ENCODE measurements around the gene CHSY3. TPM values are rescaled to one million over a fixed set of nuclear protein-coding genes. Genes with fewer than 3 reads are reported as not detected.

The CHSY3 gene
- total RNA-seq, 1 experiment from 2014 or later: 0.48 TPM

DNA sequence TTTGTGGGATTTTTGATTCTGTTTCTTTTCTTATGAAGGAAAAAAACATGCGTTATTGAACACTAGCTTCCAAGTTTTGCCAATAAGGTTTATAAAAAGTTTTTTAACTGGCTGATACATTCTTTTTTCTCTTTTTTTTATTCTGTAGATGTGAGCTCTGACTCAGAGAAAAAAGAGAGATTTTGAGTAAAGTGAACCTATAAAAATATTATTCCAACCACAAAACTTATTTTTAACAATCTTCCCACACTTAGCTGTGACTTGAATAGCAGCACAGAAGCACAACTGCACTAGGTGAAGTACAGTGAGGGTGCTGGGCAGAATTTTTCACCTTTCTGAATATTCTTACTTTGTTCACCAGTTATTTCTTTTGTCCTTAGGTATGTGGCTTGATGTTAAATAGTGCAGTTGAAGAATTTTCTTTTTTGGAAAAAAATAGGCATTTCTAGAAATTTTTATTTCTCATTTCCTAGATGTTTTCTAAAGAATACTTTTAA is 41.6 kb downstream of the CHSY3 start:
- DNase-seq (ENCODE audit: low read depth): no peak

DNA sequence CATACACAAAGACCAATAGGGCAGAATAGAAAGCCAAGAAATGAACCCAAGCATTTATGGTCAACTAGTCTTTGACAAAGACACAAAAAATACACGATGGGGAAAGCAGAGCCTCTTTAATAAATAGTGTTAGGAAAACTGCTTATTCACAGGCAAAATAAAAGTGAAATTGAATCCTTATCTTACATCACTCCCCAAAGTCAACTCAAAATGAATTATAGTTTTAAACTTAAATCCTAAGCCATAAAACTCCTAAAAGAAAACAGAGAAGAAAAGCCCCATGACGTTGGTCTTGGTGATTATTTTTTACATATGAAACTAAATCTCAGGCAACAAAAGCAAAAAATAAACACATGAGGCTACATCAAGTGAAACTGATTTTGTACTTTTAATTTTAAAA is 46.8 kb downstream of the CHSY3 start:
- no peak for DNase-seq (ENCODE audit: low read depth)

DNA sequence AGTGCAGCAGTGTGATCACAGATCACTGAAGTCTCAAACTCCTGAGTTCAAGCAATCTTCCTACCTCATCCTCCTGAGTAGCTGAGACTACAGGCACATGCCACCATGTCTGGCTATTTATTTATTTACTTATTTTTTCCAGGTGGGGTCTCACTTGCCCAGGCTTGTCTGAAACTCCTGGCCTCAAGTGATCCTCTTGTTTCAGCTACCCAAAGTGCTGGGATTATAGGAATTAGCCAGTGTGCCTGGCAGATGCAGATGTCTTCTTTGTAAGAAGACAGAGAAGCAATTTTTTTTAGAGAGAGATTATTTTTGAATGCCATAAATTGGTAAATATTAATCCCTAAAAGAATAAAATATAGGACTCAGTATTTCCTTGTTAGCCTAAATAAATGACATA is 54.3 kb downstream of the CHSY3 start:
- DNase-seq (ENCODE audit: low read depth): no peak

DNA sequence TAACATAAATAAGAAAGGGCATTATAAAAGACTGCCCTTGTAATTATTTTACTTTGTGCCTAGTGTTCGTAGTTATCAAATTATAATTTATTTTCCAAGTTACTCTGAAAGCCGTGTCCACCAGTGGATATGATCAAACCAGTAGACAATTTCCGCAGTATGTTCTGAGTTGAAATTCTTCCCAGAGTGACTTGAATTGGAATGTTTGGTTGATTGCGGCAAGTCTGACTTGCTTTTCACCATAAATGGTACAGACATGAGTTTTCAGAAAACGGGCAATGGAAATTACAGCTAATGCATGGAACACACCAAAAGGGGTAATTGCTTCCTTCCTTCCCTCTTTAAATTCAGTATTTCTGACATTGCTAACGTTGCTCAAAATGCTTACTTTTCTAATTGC is 56.6 kb downstream of the CHSY3 start:
- no peak for DNase-seq (ENCODE audit: low read depth)

DNA sequence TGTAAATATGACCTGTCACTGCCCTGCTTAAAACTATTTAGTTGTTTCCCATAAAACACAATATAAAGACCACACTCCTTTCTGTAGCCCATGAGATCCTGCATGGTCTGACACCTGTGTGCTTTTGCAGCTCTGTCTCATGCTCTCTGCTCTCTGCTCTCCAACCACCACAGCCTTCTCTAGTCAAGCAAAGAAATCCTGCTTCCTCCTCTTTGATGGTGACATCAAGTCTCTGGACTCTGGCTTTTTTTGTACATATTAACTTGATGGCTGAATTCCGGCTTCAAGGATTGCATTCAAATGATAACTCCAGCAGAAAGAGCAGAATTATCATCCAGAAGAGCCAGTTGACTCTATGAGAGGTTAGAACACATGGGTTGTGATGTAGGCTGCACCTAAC is 58.2 kb downstream of the CHSY3 start:
- DNase-seq (ENCODE audit: low read depth): no peak

DNA sequence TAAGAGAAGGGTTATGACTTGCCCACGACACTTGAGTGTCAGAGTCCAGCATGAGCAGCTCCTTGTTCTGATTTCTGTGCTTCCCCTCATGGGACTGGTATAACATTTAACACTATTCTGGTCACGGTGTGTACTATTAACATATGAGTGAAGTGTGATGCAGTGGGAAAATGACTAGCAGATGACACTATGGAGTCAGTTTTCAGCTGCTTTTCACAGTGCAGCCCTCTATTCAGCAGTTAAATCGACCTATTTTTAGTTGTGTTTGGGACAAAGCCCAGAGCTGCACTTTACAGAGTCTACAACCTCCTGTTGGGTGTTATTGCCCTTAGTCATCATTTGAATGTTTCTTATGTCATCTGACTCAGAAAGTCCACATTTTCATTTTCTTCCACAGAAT is 59.1 kb downstream of the CHSY3 start:
- DNase-seq (ENCODE audit: low read depth): peak; percentile 26

DNA sequence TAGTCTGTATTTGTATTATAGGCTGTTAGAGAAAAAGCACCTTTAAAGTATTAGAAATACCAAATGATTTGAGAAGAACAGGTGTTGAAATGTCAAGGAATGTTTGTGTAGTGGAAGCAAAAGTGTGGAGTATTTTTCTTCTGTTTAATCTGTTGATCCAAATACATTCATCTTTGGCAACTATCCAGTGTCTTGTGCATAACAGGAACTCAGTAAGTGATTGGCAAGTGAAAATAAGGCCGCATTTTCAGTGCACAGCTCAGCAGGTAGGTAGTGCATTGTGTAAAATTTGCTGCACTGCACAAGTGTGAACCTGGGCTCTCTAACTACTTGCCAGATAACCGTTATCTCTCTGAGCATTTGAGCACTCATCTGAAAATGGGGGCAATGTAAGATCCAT is 61.8 kb downstream of the CHSY3 start:
- DNase-seq (ENCODE audit: low read depth): no peak

DNA sequence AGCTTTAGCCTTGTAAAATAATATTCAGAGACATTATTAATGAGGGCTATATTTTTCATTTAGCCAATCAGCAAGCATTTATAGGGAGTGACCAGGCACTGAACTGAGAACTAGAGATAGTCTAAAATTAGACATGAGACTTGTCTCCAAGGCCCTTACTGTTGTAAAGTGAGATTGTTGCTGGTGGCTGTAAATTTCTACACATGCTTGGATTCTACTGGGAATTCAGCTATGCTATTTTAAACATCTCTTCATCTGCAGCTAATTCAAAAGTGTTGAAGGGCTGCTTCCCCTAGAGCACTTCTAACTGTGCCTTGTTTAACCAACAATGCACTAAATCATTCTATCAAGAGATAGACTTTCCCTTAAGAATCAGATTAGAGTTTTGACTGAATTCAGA is 67.4 kb downstream of the CHSY3 start:
- no peak for DNase-seq (ENCODE audit: low read depth)

DNA sequence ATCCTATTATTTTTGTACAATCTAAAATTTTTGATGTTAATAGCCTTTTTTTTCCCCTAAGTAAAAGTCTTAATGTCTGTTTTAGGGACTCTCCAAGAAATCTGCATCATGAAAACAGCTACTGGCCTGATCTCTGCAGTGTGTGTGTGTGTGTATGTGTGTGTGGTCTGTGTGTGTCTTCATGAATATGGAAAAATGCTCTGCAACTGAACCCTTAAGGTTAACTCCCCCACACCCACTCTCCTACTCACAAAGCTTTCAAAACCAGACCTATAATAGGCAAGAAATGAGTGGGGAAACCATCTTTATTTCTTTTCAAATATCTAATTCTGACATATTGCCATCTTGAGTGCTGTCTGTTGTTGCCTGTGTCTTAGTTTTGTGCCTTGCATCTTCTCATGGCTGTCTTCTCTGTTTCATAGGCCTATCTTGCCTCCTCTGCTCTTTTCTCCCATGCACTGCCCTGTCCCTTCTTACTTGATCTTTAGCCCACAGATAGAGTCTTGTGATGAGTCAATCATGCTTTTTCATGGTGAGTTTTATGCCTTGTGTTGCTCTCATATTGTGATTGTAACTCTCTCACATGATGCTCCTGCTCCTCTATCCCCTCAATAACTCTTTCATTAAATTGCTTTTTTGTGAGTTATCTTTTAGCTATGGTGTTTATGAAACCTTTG is 68.3 kb downstream of the CHSY3 start:
- no peak for DNase-seq (ENCODE audit: low read depth)

DNA sequence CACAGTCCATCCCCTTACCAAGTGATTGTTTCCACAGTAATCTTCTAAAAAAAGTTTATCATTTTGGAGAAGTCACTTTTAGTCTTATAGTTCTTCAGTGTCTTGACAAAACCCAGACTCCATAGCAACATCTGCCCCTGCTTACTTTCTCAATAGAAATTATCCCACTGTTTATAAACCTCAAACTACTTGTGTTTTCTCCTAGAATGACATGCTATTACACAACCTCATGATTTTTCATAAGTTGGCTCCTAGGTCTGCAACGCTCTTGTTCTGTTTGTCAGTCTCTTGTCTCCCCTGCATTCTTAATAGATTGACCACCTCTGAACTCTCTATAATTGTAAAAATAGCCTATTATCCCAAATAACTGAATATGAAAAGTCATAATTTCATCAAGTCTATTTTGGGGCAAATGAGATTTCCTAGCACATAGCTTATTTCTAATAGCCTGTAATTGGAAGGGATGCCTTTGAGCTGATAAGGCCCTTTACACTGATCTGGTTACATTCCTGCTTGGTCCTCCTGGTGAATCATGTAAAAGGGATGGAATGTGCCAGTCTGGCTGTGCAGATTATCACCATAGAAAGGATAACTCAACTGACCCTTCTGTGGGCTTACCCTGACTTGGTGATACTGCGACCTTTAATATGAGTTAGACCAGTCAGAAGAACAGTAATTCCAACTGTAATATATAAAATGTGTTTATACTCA is 69.6 kb downstream of the CHSY3 start:
- DNase-seq (ENCODE audit: low read depth): no peak

DNA sequence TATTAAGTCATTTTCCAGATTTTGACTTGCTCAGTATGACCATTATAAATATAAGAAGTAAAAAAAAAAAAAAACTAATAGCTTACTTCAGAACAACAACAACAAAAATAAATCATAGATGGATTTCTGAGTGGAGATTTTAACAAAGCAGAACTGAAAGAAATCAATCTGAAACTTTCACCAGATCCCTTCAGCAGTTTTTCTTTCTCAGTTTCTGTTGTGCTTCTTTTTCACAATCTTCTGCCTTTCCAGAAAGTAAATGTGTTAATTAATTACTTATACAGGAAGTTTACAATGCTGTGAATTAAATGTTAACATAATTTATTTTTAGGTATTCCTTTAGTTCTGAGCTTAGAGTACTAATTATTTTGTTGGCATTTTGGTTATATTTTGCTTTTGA is 73.5 kb downstream of the CHSY3 start:
- DNase-seq (ENCODE audit: low read depth): no peak

DNA sequence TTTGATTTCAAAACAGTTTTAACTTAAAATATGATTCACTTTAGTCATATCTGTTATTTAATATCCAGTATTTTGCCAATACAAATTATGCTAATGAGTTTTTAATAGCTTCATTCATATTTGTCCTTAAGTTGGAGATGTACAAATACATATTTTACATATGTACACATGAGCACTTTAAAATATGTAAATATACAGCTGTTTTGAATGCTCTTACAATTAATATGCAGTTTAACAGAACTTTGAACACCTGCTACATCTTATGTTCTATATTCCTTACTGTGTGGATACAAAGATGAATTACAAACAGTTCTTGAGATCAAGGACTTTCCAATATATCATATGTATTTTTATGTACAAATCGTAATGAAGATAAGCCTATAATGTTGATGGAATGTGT is 74.0 kb downstream of the CHSY3 start:
- DNase-seq (ENCODE audit: low read depth): no peak

DNA sequence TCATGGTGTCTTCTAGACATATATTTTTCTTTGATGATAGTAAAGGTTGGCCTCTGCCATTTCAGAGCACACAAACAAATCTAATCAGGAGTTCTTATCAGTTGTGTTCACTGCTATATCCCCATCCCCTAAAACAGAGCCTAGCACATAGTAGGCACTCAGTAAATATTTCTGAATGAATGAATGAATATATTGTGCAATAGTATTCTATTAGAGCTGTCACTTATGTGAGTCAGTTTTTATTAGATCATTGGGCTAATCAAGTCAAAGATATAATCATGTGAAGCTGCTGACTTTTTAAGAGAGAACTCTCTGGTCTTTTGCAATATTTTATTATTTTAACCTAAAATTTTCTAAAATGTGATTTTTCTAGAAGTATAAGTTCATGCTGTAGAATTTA is 84.2 kb downstream of the CHSY3 start:
- no peak for DNase-seq (ENCODE audit: low read depth)

DNA sequence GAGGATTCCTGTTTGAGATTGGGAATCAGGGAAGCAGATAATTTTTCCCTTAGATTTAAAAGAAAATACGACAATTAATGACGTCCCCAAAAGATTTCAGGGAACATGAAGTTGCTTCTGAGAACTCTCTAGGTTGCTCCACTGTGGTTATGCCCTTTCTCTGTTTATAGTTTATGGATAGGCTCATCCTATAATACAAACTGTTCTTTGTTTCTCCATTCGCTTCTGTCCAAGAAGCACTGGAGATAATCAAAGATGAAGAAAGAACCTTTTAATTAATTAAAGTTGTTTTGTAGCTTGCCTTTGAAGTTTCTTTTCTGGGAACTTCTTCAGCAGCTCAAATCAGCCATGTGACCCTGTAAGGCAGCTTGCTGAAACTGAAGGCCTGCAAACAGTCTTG is 87.5 kb downstream of the CHSY3 start:
- no peak for DNase-seq (ENCODE audit: low read depth)

DNA sequence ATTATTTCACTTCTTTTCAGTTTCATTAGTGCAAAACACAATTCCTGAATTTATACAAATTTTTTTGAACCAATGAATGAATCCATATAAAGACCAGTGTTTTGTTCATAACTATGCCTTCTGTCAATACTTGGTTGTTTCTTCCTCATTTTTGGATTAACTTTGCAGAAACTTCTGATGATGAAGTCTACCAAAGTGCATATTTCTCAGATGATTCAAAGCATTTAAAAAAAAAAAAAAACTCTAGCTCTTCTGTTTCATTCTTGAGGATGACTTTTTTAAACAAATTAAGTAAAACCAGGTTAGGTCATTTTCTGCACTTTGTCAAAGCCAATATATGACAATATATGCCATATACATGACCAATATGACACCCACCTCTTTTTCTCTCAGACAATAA is 92.6 kb downstream of the CHSY3 start:
- DNase-seq (ENCODE audit: low read depth): no peak

DNA sequence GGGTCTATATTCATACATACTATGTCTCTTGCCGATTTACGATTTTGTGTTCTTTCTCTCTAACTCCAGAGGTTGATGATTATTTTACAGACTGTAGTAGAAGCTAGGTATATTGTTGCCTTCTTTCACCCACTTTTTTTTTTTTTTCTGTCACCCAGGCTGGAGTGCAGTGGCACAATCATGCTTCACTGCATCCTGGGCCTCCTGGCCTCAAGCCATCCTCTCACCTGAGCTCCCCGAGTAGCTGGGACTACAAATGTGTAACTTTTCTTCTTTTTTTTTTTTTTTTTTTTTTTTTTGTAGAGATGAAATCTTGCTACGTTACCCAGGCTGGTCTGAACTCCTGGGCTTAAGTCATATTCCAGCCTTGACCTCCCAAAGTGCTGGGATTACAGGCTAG is 96.2 kb downstream of the CHSY3 start:
- no peak for DNase-seq (ENCODE audit: low read depth)

DNA sequence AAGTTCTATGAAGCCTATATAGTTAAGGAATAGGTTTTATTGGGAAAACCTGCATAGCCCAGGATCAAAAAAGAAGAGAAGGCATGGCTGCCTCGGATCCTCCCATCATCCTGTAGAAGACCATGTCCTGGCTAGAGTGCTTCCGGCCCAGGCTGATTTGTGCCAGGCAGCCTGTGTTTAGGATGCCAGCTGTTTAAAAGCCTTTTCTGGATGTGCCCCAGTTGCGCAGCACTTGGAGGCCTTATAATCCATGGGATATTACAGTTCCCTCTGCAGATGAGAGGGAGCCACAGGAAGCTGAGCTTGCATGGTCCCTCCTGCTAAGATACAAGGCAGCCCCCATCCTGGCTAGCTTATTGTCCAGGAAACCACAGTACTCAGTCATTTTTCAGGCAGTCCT is 97.9 kb downstream of the CHSY3 start:
- no peak for DNase-seq (ENCODE audit: low read depth)

DNA sequence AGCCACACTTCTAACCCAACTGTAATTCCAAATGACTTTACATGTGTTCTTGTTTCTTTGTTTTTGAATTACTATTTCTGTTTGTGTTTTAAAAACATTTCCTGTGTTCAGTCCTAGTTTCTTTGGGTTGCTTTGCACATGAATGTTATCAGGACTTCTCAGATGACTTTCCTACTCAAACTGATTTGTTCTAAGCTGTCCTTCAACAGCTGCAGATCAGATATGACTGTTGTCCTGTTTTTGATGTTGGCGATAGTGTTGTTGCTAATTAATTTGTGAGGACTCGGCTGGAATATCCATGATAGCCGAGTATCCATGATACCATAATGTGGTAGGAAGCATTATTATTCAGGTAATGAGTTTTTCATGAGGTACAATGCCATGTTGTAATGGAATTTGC is 98.6 kb downstream of the CHSY3 start:
- DNase-seq (ENCODE audit: low read depth): no peak

DNA sequence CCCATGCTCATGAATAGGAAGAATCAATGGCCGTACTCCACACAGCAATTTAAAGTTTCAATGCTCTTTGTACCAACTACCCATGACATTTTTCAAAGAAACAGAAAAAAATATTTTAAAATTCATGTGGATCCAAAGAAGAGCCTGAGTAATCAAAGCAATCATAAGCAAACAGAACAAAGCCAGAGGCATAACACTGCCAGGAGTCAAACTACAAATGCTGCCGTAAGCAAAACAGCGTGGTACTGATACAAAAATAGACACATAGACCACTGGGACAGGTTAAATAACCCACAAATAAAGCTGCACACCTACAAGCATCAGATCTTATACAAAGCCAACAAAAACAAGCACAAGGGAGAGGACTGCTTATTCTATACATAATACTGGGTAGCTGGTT is 107.7 kb downstream of the CHSY3 start:
- no peak for DNase-seq (ENCODE audit: low read depth)

DNA sequence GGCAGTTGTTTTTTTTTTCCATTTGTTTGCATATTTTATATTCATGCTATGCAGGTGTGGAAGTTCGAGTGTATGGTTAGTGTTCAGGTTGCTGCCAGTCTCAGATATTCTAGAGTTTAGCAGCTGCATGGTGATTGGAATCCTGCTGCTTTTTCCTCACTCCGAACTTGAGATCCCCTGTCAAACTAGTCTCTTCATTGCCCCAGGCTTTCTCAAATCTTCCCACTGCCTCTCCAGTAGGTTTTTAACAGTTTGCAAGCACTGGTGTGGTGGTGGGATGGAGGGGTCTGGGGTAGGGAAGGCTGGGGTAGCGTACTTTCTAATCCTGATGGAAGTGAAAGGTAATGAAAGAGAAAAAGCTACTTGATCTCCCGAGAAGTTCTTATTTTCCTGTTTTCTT is 112.9 kb downstream of the CHSY3 start:
- no peak for DNase-seq (ENCODE audit: low read depth)

DNA sequence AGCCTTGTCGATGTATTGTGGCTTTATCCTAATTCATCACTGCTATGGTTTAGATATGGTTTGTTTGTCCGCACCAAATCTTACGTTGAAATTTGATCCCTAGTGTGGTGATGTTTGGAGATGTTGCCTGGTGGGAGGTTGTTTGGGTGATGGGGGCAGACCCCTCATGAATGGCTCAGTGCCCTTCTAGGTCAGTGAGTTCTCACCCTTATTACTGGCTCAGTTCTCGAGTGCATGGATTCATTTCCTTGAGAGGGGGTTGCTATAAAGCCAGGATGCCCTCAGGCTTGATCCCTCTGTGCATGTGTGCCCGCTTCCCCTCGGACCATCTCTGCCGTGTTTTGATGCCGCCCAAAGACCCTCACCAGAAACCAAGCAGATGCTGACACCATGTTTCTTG is 114.4 kb downstream of the CHSY3 start:
- no peak for DNase-seq (ENCODE audit: low read depth)

DNA sequence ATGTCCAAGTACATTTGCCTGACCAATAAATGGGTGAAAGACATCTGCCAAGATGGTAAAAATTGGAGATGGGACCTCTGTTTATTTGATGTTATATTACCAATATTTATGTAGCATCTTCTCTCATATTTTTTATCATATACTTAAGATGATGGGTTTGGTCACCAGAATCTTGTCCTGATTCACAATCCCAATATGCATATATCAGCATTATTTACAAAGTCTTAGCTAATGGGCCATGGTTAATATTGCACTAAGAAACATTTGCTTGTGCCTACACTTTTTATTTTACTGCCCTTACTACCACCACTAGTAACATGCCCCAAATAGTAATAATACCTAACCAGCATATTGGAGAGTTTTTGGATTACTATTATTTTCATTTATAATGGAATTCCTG is 116.7 kb downstream of the CHSY3 start:
- no peak for DNase-seq (ENCODE audit: low read depth)

DNA sequence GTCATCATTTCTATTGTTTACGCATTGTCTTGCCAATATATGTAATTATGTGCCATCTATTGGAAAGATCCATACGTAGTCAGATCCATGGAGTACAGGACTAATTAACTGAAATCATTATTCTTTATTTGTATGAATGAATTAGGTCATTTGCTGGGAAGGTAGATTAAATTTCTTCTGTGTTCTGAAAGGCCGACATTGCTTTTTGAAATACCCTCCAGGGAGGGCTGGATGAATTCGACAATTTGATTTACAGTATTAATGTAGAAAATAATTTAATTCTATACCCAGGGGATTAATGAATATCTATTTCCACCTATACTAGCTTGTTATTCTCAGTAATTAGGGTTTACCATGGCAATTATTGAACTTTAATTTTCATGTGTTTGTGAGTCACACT is 117.6 kb downstream of the CHSY3 start:
- DNase-seq (ENCODE audit: low read depth): no peak

DNA sequence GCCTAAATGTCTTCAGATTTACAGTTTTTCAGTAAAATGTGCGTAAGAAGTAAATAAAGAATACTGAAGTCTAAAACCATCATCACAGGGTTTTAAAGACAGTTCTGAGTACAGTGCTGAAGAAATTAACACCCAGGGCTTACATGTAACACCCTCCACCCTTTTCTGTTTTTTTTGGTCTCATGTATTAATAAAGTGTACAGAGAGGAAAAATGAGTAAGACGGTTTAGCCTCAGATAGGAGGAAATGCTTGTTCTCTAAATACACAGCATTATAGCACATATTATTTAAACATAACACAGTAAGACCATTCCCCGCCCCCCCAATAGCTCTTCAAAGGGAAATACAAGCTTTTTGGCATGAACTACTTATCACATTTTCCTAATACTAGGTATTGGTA is 119.3 kb downstream of the CHSY3 start:
- no peak for DNase-seq (ENCODE audit: low read depth)

Measured in RPMI7951 (cell line).